Spleen (tissue), 11 donors: ENCODE results near the gene P2RY6. TPM values are rescaled to one million over a fixed set of nuclear protein-coding genes. Genes with fewer than 3 reads are reported as not detected.
A peak's percentile ranks its signal among the peaks of the same experiment; 100 is the strongest.
"Not testable (repeated sequence)": the region's sequence is repeated elsewhere in the genome, so short reads cannot be mapped to it uniquely, and the experiment has no call there.

Experiments used
- DNase-seq: peaks from one replicate; pipeline ENCODE4 v3.0.0-alpha.2; 2020
- H3K27ac ChIP-seq, 8 donors: fragments of 200-600 bp; sonication (generic) in 7 of 8; 1 replicate in 4 of 8; 2 replicates in 4 of 8; pipeline versions ENCODE4 v1.5.0 to v1.8.0; 2016 to 2021; ENCODE audit warnings: inconsistent platforms in 4 of 8, mild to moderate bottlenecking in 4 of 8, moderate library complexity in 1 of 8
- H3K27me3 ChIP-seq, 7 donors: fragments of 200-600 bp; sonication (generic) in 6 of 7; replicated peaks in 1 of 7; 1 replicate in 4 of 7; 2 replicates in 3 of 7; pipeline versions ENCODE4 v1.5.0 to v1.8.0; 2016 to 2021; ENCODE audit warnings: inconsistent platforms in 3 of 7, mild to moderate bottlenecking in 1 of 7
- H3K36me3 ChIP-seq, 6 donors: fragments of 200-600 bp; sonication (generic) in 5 of 6; 1 replicate in 4 of 6; 2 replicates in 2 of 6; pipeline versions ENCODE4 v1.5.0 to v1.8.0; 2016 to 2021; ENCODE audit warnings: inconsistent platforms in 2 of 6
- H3K4me1 ChIP-seq, 6 donors: fragments of 200-600 bp; sonication (generic) in 5 of 6; 1 replicate in 3 of 6; 2 replicates in 3 of 6; pipeline versions ENCODE4 v1.5.0 to v1.8.0; 2016 to 2021; ENCODE audit warnings: inconsistent platforms in 3 of 6
- H3K4me3 ChIP-seq, 8 donors: fragments of 200-600 bp; sonication (generic) in 7 of 8; 1 replicate in 4 of 8; 2 replicates in 4 of 8; pipeline versions ENCODE4 v1.5.0 to v1.8.0; 2016 to 2021; ENCODE audit warnings: inconsistent platforms in 4 of 8, mild to moderate bottlenecking in 4 of 8, moderate library complexity in 2 of 8
- H3K9me3 ChIP-seq, 8 donors: fragments of 200-600 bp; sonication (generic) in 7 of 8; 1 replicate in 4 of 8; 2 replicates in 4 of 8; pipeline versions ENCODE4 v1.5.0 to v1.8.0; 2016 to 2021; ENCODE audit warnings: inconsistent platforms in 4 of 8
- POLR2A ChIP-seq, 3 donors: fragments of 450-650 bp; IDR thresholded peaks; one replicate each; pipeline ENCODE4 v1.5.1; 2017; ENCODE audit warnings: antibody characterized with exemption in 3 of 3, mild to moderate bottlenecking in 1 of 3
- POLR2AphosphoS5 ChIP-seq, 3 donors: sonication (generic); formaldehyde crosslinking; IDR thresholded peaks; one replicate each; pipeline ENCODE4 v1.5.1; 2017; ENCODE audit warnings: antibody characterized with exemption in 3 of 3
- WGBS, 5 donors: extraction: QIAGEN DNeasy Blood & Tissue Kit in 3 of 5; methylation state at CpG; one replicate each; pipeline versions ENCODE4 v1.1.5 to v1.1.7; 2013 to 2018; 5-methylcytosine and 5-hydroxymethylcytosine counted together
- intact Hi-C: fragments of 100-400 bp; cut with DNase I; formaldehyde crosslinking; loops from one replicate; pipeline ENCODE4 v1.15.0; 2023; ENCODE audit warnings: low total_unique reads
- polyA plus RNA-seq, 3 donors: library from polyadenylated mRNA; stranded (reverse); fragments of 200-250 nt; gene quantifications; one replicate each; pipeline ENCODE4 v1.2.1, GENCODE V29; 2013
- total RNA-seq, 7 donors: library from RNA; depleted of rRNA in 3 of 7; stranded (reverse); fragments of >200 nt in 3 of 7; fragmentation: NEBNext Ultra II Directional in 4 of 7; extraction: Animal tissue kit (Norgen Biotek cat#: 25700) in 4 of 7; gene quantifications; one replicate each; pipeline versions ENCODE4 v1.1.0 to v1.2.1, GENCODE V29; 2016 to 2021
- TF ChIP-seq, protein P1 (sequence below), 11 experiments: fragments of 200-600 bp in 7 of 11; fragments of 450-650 bp in 4 of 11; sonication (generic) in 4 of 11; IDR thresholded peaks in 8 of 11; conservative IDR thresholded peaks in 3 of 11; 1 replicate in 7 of 11; 2 replicates in 4 of 11; pipeline versions ENCODE4 v1.4.0 to v1.8.0; 2016 to 2021; ENCODE audit warnings: antibody characterized with exemption in 11 of 11, inconsistent platforms in 4 of 11, mild to moderate bottlenecking in 1 of 11
- donor health status: healthy with polysubstance abuse.
- donor health status: DM: no; HTN: no; CAD: no; lungs with moderate emphysema.
- donor health status: DM: no; HTN: no; CAD: no.
- donor health status: Bipolar disorder and iron deficiency.
- donor health status: healthy.
- donor health status: DM: no; HTN: no; CAD: no.
- donor health status: DM: yes; HTN: yes; CAD: no.

Gene P2RY6
- total and polyA plus RNA-seq, 10 donors: 8.2 to 109 (median 56.9) TPM

DNA sequence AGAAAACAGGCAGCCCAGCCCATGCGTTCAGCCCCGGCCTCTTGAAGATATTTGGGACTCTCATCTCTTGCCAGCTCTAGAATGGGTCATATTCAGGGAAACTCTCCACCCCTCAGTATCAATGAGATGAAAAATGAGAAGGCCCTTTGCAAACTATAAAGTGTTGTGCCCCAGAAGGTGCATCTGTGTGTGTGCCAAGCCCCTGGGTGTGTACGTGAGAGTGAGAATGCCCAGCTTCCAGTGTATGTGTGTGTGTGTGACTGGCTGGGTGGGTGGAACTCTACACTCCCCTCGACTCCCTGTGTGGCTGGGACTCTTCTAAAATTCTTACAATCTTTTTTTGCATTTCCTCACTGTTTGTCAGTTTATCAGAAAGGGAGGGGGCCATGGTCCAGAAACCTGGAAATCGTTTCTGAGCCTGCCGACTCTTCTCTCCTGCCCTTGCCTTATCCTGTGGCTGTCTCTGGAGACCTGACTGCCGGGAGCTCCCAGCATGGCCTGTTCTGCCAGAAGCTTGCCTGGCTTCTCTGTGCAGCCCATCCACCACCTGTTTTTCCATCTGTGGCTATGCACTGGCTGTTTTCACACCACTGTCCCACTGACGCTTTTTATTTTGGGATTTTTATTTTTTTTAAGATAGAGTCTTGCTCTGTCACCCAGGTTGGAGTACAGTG lies 1.2 kb downstream of the P2RY6 start:
- no peaks in the 10 kb centered on the region for H3K27me3 ChIP-seq
- 58 to 71% (median 65%) methylated on average over 8 of the region's 8 CpGs for WGBS, 5 donors
- intact Hi-C loops: no loop called here
- H3K4me3 ChIP-seq: peak overlapping the region; percentile 21 to 65 (median 34)
- no peak for DNase-seq
- no peak for TF ChIP-seq POLR2A (IDR thresholded peaks at IDR 0.05)
- no peak for TF ChIP-seq POLR2AphosphoS5 (IDR thresholded peaks at IDR 0.05)
- TF ChIP-seq, protein P1, sequence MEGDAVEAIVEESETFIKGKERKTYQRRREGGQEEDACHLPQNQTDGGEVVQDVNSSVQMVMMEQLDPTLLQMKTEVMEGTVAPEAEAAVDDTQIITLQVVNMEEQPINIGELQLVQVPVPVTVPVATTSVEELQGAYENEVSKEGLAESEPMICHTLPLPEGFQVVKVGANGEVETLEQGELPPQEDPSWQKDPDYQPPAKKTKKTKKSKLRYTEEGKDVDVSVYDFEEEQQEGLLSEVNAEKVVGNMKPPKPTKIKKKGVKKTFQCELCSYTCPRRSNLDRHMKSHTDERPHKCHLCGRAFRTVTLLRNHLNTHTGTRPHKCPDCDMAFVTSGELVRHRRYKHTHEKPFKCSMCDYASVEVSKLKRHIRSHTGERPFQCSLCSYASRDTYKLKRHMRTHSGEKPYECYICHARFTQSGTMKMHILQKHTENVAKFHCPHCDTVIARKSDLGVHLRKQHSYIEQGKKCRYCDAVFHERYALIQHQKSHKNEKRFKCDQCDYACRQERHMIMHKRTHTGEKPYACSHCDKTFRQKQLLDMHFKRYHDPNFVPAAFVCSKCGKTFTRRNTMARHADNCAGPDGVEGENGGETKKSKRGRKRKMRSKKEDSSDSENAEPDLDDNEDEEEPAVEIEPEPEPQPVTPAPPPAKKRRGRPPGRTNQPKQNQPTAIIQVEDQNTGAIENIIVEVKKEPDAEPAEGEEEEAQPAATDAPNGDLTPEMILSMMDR (IDR thresholded peaks at IDR 0.05 in 8 of 11, conservative IDR thresholded peaks at IDR 0.05 in 3 of 11): no peak
- peak overlapping the region in 6 of 8 donors; percentile 20 to 78 (median 68) for H3K27ac ChIP-seq
- no peaks in the 10 kb centered on the region for H3K9me3 ChIP-seq
- H3K36me3 ChIP-seq: peaks cover 0 to 4% (median 0%) of the 10 kb centered on the region in 6 donors
- H3K4me1 ChIP-seq: peaks cover 10 to 94% (median 55%) of the 10 kb centered on the region in 6 donors

DNA sequence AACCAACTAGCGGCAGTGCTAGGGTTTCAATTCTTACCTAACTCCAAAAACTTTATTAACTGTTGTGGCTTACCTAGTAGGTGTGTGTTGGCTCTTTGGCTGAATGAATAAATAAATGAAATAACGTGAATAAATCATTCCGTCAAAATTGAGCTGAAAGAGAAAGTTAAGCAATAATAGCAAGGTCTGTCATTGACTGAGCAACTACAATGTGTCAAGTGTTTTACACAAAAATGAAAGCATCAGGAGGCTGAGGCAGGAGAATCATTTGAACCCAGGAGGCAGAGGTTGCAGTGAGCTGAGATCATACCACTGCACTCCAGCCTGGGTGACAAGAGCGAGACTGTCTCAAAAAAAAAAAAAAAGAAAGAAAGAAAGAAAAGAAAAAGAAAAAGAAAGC lies 2.1 kb downstream of the P2RY6 start:
- H3K36me3 ChIP-seq, H3K27me3 ChIP-seq, intact Hi-C loops, H3K9me3 ChIP-seq, DNase-seq: not testable (repeated sequence)
- Histone ChIP-seq H3K27ac (peak overlapping the region in 5 of 8 donors; percentile 51 to 78 (median 67)), H3K4me3 (peak overlapping the region in 7 of 8 donors; percentile 30 to 65 (median 35)), H3K4me1 (peaks cover 10 to 90% (median 50%) of the 10 kb centered on the region in 6 donors)
- 75 to 86% (median 83%) methylated on average over 4 of the region's 4 CpGs for WGBS, 5 donors

DNA sequence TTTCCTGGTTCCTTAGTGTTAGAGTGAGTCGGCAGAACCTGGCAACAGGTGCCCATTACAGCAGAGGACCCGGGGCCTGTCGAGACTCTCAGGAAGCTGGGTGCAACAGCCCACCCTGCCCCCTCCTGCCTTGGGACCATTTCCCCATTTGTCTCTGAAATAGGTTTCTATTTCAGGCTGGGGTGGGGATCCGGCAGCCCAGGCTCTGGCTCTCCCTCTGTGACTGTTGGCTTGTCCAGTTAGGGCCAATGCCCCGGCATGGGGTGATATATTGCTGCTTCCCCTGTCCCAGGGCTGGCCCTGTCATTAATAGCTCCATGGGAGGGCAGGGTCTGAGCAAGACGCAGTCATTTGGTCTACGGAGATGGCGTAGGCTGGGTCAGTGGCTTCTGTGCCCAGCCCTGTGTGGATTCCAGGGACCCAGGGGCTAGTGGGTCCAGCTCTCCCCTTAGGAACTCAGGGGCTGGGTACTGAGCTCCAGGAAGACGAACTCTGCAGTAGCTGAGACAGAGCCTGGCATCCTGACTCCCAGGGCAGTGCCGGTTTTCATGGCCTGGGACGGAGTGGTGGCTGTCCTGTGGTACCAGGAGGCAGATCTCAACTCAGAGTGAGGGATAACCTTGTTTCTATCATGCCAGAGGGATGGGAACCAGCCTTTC lies 2.7 kb downstream of the P2RY6 start:
- TF ChIP-seq POLR2AphosphoS5 (IDR thresholded peaks at IDR 0.05) (peak in 1 of 3 donors; percentile 38), POLR2A (IDR thresholded peaks at IDR 0.05) (no peak)
- TF ChIP-seq, protein P1 (IDR thresholded peaks at IDR 0.05 in 8 of 11, conservative IDR thresholded peaks at IDR 0.05 in 3 of 11): no peak
- H3K27ac ChIP-seq: peak overlapping the region in 5 of 8 donors; percentile 51 to 78 (median 67)
- H3K9me3 ChIP-seq: no peaks in the 10 kb centered on the region
- peaks cover 0 to 8% (median 0%) of the 10 kb centered on the region in 6 donors for H3K36me3 ChIP-seq
- H3K4me1 ChIP-seq: peaks cover 5 to 90% (median 45%) of the 10 kb centered on the region in 6 donors
- H3K27me3 ChIP-seq: no peaks in the 10 kb centered on the region
- peak overlapping the region in 6 of 8 donors; percentile 4 to 65 (median 34) for H3K4me3 ChIP-seq
- intact Hi-C loops: no loop called here
- 45 to 63% (median 59%) methylated on average over 8 to 11 of the region's 11 CpGs for WGBS, 5 donors
- no peak for DNase-seq

DNA sequence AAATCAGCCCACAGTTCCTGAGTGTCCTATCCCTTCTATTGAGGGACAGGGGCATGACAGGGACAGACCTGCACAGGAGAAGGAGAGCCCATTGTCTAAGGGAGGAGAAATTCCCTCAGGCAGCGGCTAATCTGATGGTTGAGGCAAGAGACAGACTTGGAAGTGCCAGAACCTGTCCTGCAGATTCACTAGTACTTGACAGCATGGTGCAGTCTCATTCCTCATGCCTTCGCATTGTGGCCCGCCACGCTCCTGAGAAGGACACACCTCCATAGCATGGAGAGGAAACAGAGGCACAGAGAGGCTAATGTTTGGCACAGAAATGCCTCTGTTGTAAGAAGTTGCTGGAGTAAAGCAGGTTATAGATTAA lies 3.2 kb downstream of the P2RY6 start:
- peaks cover 0 to 12% (median 0%) of the 10 kb centered on the region in 6 donors for H3K36me3 ChIP-seq
- no peak for TF ChIP-seq POLR2A (IDR thresholded peaks at IDR 0.05)
- TF ChIP-seq, protein P1 (IDR thresholded peaks at IDR 0.05 in 8 of 11, conservative IDR thresholded peaks at IDR 0.05 in 3 of 11): no peak
- no peak for TF ChIP-seq POLR2AphosphoS5 (IDR thresholded peaks at IDR 0.05)
- no peaks in the 10 kb centered on the region for H3K9me3 ChIP-seq
- H3K4me1 ChIP-seq: peaks cover 5 to 90% (median 42%) of the 10 kb centered on the region in 6 donors
- peak overlapping the region in 4 of 8 donors; percentile 4 to 65 (median 40) for H3K4me3 ChIP-seq
- no peak for DNase-seq
- intact Hi-C loops: no loop called here
- 84 to 95% (median 95%) methylated on average over 4 of the region's 4 CpGs for WGBS, 5 donors
- H3K27ac ChIP-seq: peak overlapping the region in 5 of 8 donors; percentile 51 to 78 (median 67)
- H3K27me3 ChIP-seq: no peaks in the 10 kb centered on the region
